Heart right ventricle (tissue), 16 donors: Measurements from ENCODE around the gene TRIP6. TPM values are rescaled to one million over a fixed set of nuclear protein-coding genes. Genes with fewer than 3 reads are reported as not detected.
"Not testable (repeated sequence)": the region's sequence is repeated elsewhere in the genome, so short reads cannot be mapped to it uniquely, and the experiment has no call there.

Experiments
- ATAC-seq, 8 donors: fragments of 200-7000 bp; cut with Tn5 transposase; one replicate each; pipeline ENCODE4 v1.9.1; 2020; ENCODE audit warnings: mild to moderate bottlenecking in 8 of 8, moderate library complexity in 8 of 8, moderate number of reproducible peaks in 1 of 8
- DNase-seq, 2 donors: peaks; one replicate each; pipeline ENCODE4 v3.0.0-alpha.2; 2020
- H3K27ac ChIP-seq, 10 donors: fragments of 200-600 bp; sonication (generic) in 2 of 10; one replicate each; pipeline versions ENCODE4 v1.5.0 to v1.8.0; 2020 to 2022; ENCODE audit warnings: mild to moderate bottlenecking in 3 of 10
- H3K27me3 ChIP-seq, 7 donors: fragments of 200-600 bp; one replicate each; pipeline ENCODE4 v1.8.0; 2021 to 2022; ENCODE audit warnings: mild to moderate bottlenecking in 2 of 7
- H3K36me3 ChIP-seq, 9 donors: fragments of 200-600 bp; sonication (generic) in 1 of 9; one replicate each; pipeline versions ENCODE4 v1.5.0 to v1.8.0; 2020 to 2022; ENCODE audit warnings: mild to moderate bottlenecking in 2 of 9
- H3K4me1 ChIP-seq, 9 donors: fragments of 200-600 bp; sonication (generic) in 1 of 9; one replicate each; pipeline versions ENCODE4 v1.5.0 to v1.8.0; 2020 to 2022; ENCODE audit warnings: mild to moderate bottlenecking in 4 of 9
- H3K4me3 ChIP-seq, 10 donors: fragments of 200-600 bp; sonication (generic) in 2 of 10; one replicate each; pipeline versions ENCODE4 v1.5.0 to v1.8.0; 2020 to 2022; ENCODE audit warnings: mild to moderate bottlenecking in 7 of 10, moderate library complexity in 2 of 10
- H3K9me3 ChIP-seq, 11 donors: fragments of 200-600 bp in 10 of 11; sonication (generic) in 2 of 11; one replicate each; pipeline versions ENCODE4 v1.5.0 to v1.8.0; 2013 to 2022; ENCODE audit warnings: mild to moderate bottlenecking in 2 of 11, control low read depth in 1 of 11, moderate library complexity in 1 of 11
- CTCF ChIP-seq, 9 donors: fragments of 200-600 bp; sonication (generic) in 2 of 9; IDR thresholded peaks; one replicate each; pipeline versions ENCODE4 v1.5.0 to v1.8.0; 2021 to 2022; ENCODE audit warnings: antibody characterized with exemption in 9 of 9, mild to moderate bottlenecking in 5 of 9, moderate library complexity in 1 of 9
- WGBS, 2 donors: extraction: QIAGEN DNeasy Blood & Tissue Kit; methylation state at CpG; one replicate each; pipeline ENCODE4 v1.1.7; 2013; ENCODE audit warnings: inconsistent platforms in 1 of 2; 5-methylcytosine and 5-hydroxymethylcytosine counted together
- intact Hi-C, 10 donors: fragments of 100-400 bp; cut with DNase I; formaldehyde crosslinking; loops; one replicate each; pipeline versions ENCODE4 v1.11.1 to v1.14.2; 2022
- polyA plus RNA-seq, 2 donors: library from polyadenylated mRNA; stranded (reverse); fragments of 200-250 nt; gene quantifications; one replicate each; pipeline ENCODE4 v1.2.3, GENCODE V29; 2013
- total RNA-seq, 10 donors: library from RNA; stranded (reverse); fragmentation: NEBNext Ultra II Directional in 3 of 10; extraction: Animal tissue kit (Norgen Biotek cat#: 25700) in 3 of 10; gene quantifications; one replicate each; pipeline versions ENCODE4 v1.2.1 to v1.2.4, GENCODE V29; 2021 to 2023
- donor health status: Arrhythmogenic right ventricular cardiomyopathy.
- donor health status: ischemic (EF 13 %, LVEDD 7.1; RV severe dilation, severe dysfunction).
- donor health status: healthy with polysubstance abuse.
- donor health status: DM: no; HTN: yes; CAD: no.
- donor health status: DM: no; HTN: no; CAD: no.
- donor health status: ischemic (EF 25% LVEDD 6.9; RV normal size, moderate dysfunction).
- donor health status: ischemic (EF 25% LVEDD 5.7; RV mildly dilated, moderate dysfunction).
- donor health status: healthy.
- donor health status: DM: yes; HTN: yes; CAD: no.
- donor health status: Ischemic cardiomyopathy.
- donor health status: ischemic (EF 35%, LVEDD 5.7; RV mildly dilated, moderate dysfunction).
- donor health status: nonischemic (EF 11% LVEDD 7.7; RV severe dilation, severe dysfunction).
- donor health status: DM: yes; HTN: yes; CAD: no.
- donor health status: PGD.
- donor health status: ischemic (EF 29% LVEDD 5.4; RV normal size, mild dysfunction).
- donor health status: nonischemic (EF 23%, LVEDD 6.1; RV moderate dilation, normal function).

The TRIP6 gene
- total and polyA plus RNA-seq, 12 donors = 13.0 to 26.3 (median 17.7) TPM

- intact Hi-C loops = loop anchor here in 1 of 10 donors (10.0 kb wide), 1 partner anchor 1364 kb away; no protein-coding TSS in a partner anchor
- WGBS, 2 donors = 92 to 93% methylated on average over 5 of the region's 5 CpGs
- H3K9me3 ChIP-seq = peaks cover 0 to 10% (median 0%) of the 10 kb centered on the region in 11 donors
- H3K4me3 ChIP-seq = no peak overlapping the region
- H3K27ac ChIP-seq = no peak overlapping the region
- peaks cover 0 to 10% (median 3%) of the 10 kb centered on the region in 7 donors for H3K27me3 ChIP-seq
- H3K4me1 ChIP-seq = no peaks in the 10 kb centered on the region
- DNase-seq (no peak), ATAC-seq (no peak)
- H3K36me3 ChIP-seq = no peaks in the 10 kb centered on the region
- TF ChIP-seq CTCF (IDR thresholded peaks at IDR 0.05) = no peak
These were observed 41.3 kb downstream of the TRIP6 start for GRCh38 chr7:100908512-100908911.

- DNase-seq, H3K4me3 ChIP-seq, intact Hi-C loops, ATAC-seq, H3K4me1 ChIP-seq, H3K27me3 ChIP-seq, H3K36me3 ChIP-seq: not testable (repeated sequence)
- WGBS, 2 donors = 66 to 76% methylated on average over 7 of the region's 7 CpGs
- Histone ChIP-seq H3K27ac (peak overlapping the region in 1 of 10 donors; percentile 36), H3K9me3 (peaks cover 0 to 10% (median 0%) of the 10 kb centered on the region in 11 donors)
These were observed 43.3 kb downstream of the TRIP6 start for GRCh38 chr7:100910443-100910842.

- 86 to 87% methylated on average over 3 of the region's 3 CpGs for WGBS, 2 donors
- Histone ChIP-seq H3K27me3 (peaks cover 0 to 13% (median 6%) of the 10 kb centered on the region in 7 donors), H3K27ac (no peak overlapping the region), H3K4me1 (peaks cover 0 to 6% (median 0%) of the 10 kb centered on the region in 9 donors), H3K9me3 (peaks cover 0 to 6% (median 0%) of the 10 kb centered on the region in 11 donors), H3K36me3 (no peaks in the 10 kb centered on the region), H3K4me3 (no peak overlapping the region)
- intact Hi-C loops = no loop called here
- DNase-seq (no peak), ATAC-seq (no peak)
- TF ChIP-seq CTCF (IDR thresholded peaks at IDR 0.05) = no peak
These were observed 44.3 kb downstream of the TRIP6 start for GRCh38 chr7:100911484-100911883.

- WGBS, 2 donors = 84 to 85% methylated on average over 15 of the region's 15 CpGs
- Histone ChIP-seq H3K27ac (no peak overlapping the region), H3K9me3 (no peaks in the 10 kb centered on the region), H3K27me3 (peaks cover 0 to 20% (median 12%) of the 10 kb centered on the region in 7 donors), H3K4me1 (peaks cover 0 to 6% (median 0%) of the 10 kb centered on the region in 9 donors), H3K36me3 (no peaks in the 10 kb centered on the region), H3K4me3 (no peak overlapping the region)
- ATAC-seq = peak in 2 of 8 donors; percentile 30 to 39
- intact Hi-C loops = no loop called here
- DNase-seq = no peak
- no peak for TF ChIP-seq CTCF (IDR thresholded peaks at IDR 0.05)
These were observed 47.2 kb downstream of the TRIP6 start for GRCh38 chr7:100914208-100914878.

GRCh38 chr7:100914879-100915447, 47.8 kb downstream of the TRIP6 start:
- no peak for TF ChIP-seq CTCF (IDR thresholded peaks at IDR 0.05)
- no peaks in the 10 kb centered on the region for H3K36me3 ChIP-seq
- intact Hi-C loops = no loop called here
- DNase-seq = no peak
- peaks cover 0 to 20% (median 12%) of the 10 kb centered on the region in 7 donors for H3K27me3 ChIP-seq
- no peak for ATAC-seq
- H3K9me3 ChIP-seq = no peaks in the 10 kb centered on the region
- H3K4me3 ChIP-seq = no peak overlapping the region
- H3K27ac ChIP-seq = no peak overlapping the region
- peaks cover 0 to 6% (median 0%) of the 10 kb centered on the region in 9 donors for H3K4me1 ChIP-seq
- 86 to 87% methylated on average over 8 of the region's 8 CpGs for WGBS, 2 donors

- H3K27ac ChIP-seq, H3K4me3 ChIP-seq, ATAC-seq, H3K4me1 ChIP-seq, H3K9me3 ChIP-seq, intact Hi-C loops, H3K36me3 ChIP-seq, DNase-seq: not testable (repeated sequence)
- WGBS, 2 donors = 83 to 87% methylated on average over 5 of the region's 5 CpGs
- H3K27me3 ChIP-seq = peaks cover 0 to 20% (median 9%) of the 10 kb centered on the region in 7 donors
These were observed 52.1 kb downstream of the TRIP6 start for GRCh38 chr7:100919335-100919734.

GRCh38 chr7:100919779-100920437, 52.7 kb downstream of the TRIP6 start:
- H3K27ac ChIP-seq, ATAC-seq, H3K4me3 ChIP-seq, H3K9me3 ChIP-seq, DNase-seq, H3K36me3 ChIP-seq, H3K4me1 ChIP-seq, intact Hi-C loops: not testable (repeated sequence)
- peaks cover 0 to 20% (median 9%) of the 10 kb centered on the region in 7 donors for H3K27me3 ChIP-seq
- WGBS, 2 donors = 73 to 75% methylated on average over 9 of the region's 9 CpGs
